HL-60 (cell line): ENCODE measurements around the gene GOLGA8B.
"Not testable (repeated sequence)": the region's sequence is repeated elsewhere in the genome, so short reads cannot be mapped to it uniquely, and the experiment has no call there.

Experiments
- POLR2AphosphoS5 ChIP-seq: IDR thresholded peaks from 2 replicates; pipeline ENCODE4 v1.6.1; 2012; ENCODE audit warnings: low read depth
- TF ChIP-seq, protein P1 (sequence below): IDR thresholded peaks from one replicate; pipeline ENCODE4 v1.5.1; 2011; ENCODE audit warnings: low read length, control low read depth, inconsistent platforms; ENCODE audit not compliant: insufficient read depth

GRCh38 chr15:34575035-34575434 lies 8.4 kb downstream of the GOLGA8B start:
- not testable (repeated sequence) for TF ChIP-seq POLR2AphosphoS5
- TF ChIP-seq, protein P1, sequence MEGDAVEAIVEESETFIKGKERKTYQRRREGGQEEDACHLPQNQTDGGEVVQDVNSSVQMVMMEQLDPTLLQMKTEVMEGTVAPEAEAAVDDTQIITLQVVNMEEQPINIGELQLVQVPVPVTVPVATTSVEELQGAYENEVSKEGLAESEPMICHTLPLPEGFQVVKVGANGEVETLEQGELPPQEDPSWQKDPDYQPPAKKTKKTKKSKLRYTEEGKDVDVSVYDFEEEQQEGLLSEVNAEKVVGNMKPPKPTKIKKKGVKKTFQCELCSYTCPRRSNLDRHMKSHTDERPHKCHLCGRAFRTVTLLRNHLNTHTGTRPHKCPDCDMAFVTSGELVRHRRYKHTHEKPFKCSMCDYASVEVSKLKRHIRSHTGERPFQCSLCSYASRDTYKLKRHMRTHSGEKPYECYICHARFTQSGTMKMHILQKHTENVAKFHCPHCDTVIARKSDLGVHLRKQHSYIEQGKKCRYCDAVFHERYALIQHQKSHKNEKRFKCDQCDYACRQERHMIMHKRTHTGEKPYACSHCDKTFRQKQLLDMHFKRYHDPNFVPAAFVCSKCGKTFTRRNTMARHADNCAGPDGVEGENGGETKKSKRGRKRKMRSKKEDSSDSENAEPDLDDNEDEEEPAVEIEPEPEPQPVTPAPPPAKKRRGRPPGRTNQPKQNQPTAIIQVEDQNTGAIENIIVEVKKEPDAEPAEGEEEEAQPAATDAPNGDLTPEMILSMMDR, result not testable (repeated sequence)
